GM18868 (cell line): ENCODE results near the gene FAM53B.

Experiments
- ATAC-seq: cut with Tn5 transposase; IDR thresholded peaks from one replicate; pipeline ENCODE4 v1.9.1; 2021; ENCODE audit warnings: mild to moderate bottlenecking, moderate library complexity; ENCODE audit not compliant: unreplicated experiment

FAM53B gene

GRCh38 chr10:124667425-124668345 is 76.5 kb downstream of the FAM53B start:
- ATAC-seq, result no peak

GRCh38 chr10:124666494-124666893 is 77.7 kb downstream of the FAM53B start:
- ATAC-seq, result no peak

- ATAC-seq, result no peak
These were observed 78.2 kb downstream of the FAM53B start for GRCh38 chr10:124665980-124666379.

- no peak for ATAC-seq
These were observed 78.6 kb downstream of the FAM53B start for GRCh38 chr10:124665558-124665957.

- ATAC-seq, result no peak
These were observed 79.1 kb downstream of the FAM53B start for GRCh38 chr10:124665091-124665490.

GRCh38 chr10:124663766-124664360 is 80.3 kb downstream of the FAM53B start:
- ATAC-seq, result no peak

- no peak for ATAC-seq
These were observed 81.0 kb downstream of the FAM53B start for GRCh38 chr10:124663228-124663627.

GRCh38 chr10:124661660-124662180 is 82.5 kb downstream of the FAM53B start:
- ATAC-seq, result no peak

- ATAC-seq, result no peak
These were observed 83.6 kb downstream of the FAM53B start for GRCh38 chr10:124660404-124661125.

GRCh38 chr10:124659380-124659779 is 84.8 kb downstream of the FAM53B start:
- no peak for ATAC-seq

- ATAC-seq, result no peak
These were observed 85.5 kb downstream of the FAM53B start for GRCh38 chr10:124658591-124659242.

- no peak for ATAC-seq
These were observed 86.4 kb downstream of the FAM53B start for GRCh38 chr10:124657806-124658205.

GRCh38 chr10:124656541-124656940 is 87.6 kb downstream of the FAM53B start:
- no peak for ATAC-seq

GRCh38 chr10:124656113-124656490 is 88.1 kb downstream of the FAM53B start:
- ATAC-seq, result no peak

GRCh38 chr10:124655191-124656112 is 88.7 kb downstream of the FAM53B start:
- no peak for ATAC-seq

- ATAC-seq, result no peak
These were observed 89.5 kb downstream of the FAM53B start for GRCh38 chr10:124654686-124655085.

- ATAC-seq, result no peak
These were observed 90.1 kb downstream of the FAM53B start for GRCh38 chr10:124653811-124654651.

GRCh38 chr10:124653311-124653710 is 90.9 kb downstream of the FAM53B start:
- no peak for ATAC-seq

- ATAC-seq, result no peak
These were observed 91.5 kb downstream of the FAM53B start for GRCh38 chr10:124652701-124653100.
